Measurements from ENCODE around the gene PLEKHG7. TPM values are rescaled to one million over a fixed set of nuclear protein-coding genes. Genes with fewer than 3 reads are reported as not detected.

The PLEKHG7 gene
- total and polyA plus RNA-seq, 4 donors, result 0.08 to 0.28 (median 0.13) TPM

DNA sequence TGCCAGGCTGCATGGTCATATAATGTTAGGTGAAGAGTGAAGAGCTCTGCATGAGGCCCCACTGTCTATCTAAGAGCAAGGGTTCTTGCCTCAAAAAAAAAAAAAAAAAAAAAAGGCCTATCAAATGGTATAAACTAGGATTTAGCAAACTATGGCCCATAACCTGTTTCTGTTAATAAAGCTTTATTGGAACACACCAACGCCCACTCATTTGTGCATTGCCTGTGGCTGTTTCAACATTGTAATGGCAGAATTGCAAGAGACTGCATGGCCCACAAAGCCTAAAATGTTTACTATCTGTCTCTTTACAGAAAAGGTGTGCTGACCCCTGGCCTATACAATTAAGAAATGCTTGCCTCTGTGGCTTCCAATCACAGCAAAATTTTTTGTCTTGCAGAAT lies 12.8 kb downstream of the PLEKHG7 start:
- TF ChIP-seq FOXA2 (IDR thresholded peaks at IDR 0.05), result no peak
- Histone ChIP-seq H3K9ac (ENCODE audit: low read depth in 1 of 2, low read length in 2 of 2) (no peak overlapping the region), H3K27ac (ENCODE audit: low read depth in 1 of 2, low read length in 2 of 2) (no peak overlapping the region), H3K4me3 (ENCODE audit: low read depth in 1 of 3, low read length in 3 of 3) (no peak overlapping the region), H3K27me3 (ENCODE audit: control insufficient read depth in 4 of 4, insufficient read depth in 4 of 4, low read length in 3 of 4) (no peaks in the 10 kb centered on the region), H3K9me3 (ENCODE audit: control insufficient read depth in 4 of 4, low read length in 3 of 4) (no peaks in the 10 kb centered on the region), H3K36me3 (ENCODE audit: control insufficient read depth in 4 of 4, insufficient read depth in 3 of 4, low read depth in 1 of 4, low read length in 3 of 4) (no peaks in the 10 kb centered on the region), H3K4me1 (ENCODE audit: control insufficient read depth in 4 of 4, insufficient read depth in 4 of 4, low read length in 3 of 4) (no peaks in the 10 kb centered on the region)
- WGBS, result 3% methylated on average over 1 of the region's 1 CpG
- DNase-seq (ENCODE audit: low spot score), result no peak

DNA sequence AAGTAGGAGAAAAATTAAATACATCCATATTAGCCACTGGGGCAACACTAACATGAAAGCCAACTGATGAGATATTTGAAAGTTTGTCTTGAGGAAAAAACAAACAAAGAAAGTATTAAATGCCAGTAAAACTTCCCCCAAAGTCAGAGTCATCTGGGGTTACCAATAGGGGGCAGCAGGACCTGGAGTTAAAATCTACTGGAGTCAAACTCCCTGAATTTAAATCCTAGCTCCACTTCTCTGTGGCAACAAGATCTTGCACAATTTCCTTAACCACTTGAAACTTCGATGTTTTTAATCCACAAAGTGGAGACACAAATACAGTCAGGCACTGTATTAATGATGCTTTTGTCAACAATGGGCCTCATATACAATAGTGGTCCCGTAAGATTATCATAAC lies 14.4 kb downstream of the PLEKHG7 start:
- 66% methylated on average over 2 of the region's 2 CpGs for WGBS
- H3K27me3 ChIP-seq (ENCODE audit: control insufficient read depth in 4 of 4, insufficient read depth in 4 of 4, low read length in 3 of 4), result no peaks in the 10 kb centered on the region
- TF ChIP-seq FOXA2 (IDR thresholded peaks at IDR 0.05) (no peak), RAD21 (IDR thresholded peaks at IDR 0.05) (peak; percentile 30 to 39), JUND (IDR thresholded peaks at IDR 0.05) (no peak), EGR1 (IDR thresholded peaks at IDR 0.05; ENCODE audit: low read depth in 2 of 2) (no peak), HNF4A (conservative IDR thresholded peaks at IDR 0.05) (no peak), HNF4G (IDR thresholded peaks at IDR 0.05) (no peak), YY1 (IDR thresholded peaks at IDR 0.05) (no peak), FOXA1 (IDR thresholded peaks at IDR 0.05) (no peak), NR2F2 (IDR thresholded peaks at IDR 0.05) (no peak), RXRA (IDR thresholded peaks at IDR 0.05) (no peak), SP1 (IDR thresholded peaks at IDR 0.05) (no peak), TAF1 (conservative IDR thresholded peaks at IDR 0.05) (no peak)
- TF ChIP-seq, protein P1, sequence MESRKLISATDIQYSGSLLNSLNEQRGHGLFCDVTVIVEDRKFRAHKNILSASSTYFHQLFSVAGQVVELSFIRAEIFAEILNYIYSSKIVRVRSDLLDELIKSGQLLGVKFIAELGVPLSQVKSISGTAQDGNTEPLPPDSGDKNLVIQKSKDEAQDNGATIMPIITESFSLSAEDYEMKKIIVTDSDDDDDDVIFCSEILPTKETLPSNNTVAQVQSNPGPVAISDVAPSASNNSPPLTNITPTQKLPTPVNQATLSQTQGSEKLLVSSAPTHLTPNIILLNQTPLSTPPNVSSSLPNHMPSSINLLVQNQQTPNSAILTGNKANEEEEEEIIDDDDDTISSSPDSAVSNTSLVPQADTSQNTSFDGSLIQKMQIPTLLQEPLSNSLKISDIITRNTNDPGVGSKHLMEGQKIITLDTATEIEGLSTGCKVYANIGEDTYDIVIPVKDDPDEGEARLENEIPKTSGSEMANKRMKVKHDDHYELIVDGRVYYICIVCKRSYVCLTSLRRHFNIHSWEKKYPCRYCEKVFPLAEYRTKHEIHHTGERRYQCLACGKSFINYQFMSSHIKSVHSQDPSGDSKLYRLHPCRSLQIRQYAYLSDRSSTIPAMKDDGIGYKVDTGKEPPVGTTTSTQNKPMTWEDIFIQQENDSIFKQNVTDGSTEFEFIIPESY (IDR thresholded peaks at IDR 0.05), result no peak
- TF ChIP-seq, protein P2, sequence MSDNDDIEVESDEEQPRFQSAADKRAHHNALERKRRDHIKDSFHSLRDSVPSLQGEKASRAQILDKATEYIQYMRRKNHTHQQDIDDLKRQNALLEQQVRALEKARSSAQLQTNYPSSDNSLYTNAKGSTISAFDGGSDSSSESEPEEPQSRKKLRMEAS (IDR thresholded peaks at IDR 0.05), result no peak
- TF ChIP-seq, protein P3, sequence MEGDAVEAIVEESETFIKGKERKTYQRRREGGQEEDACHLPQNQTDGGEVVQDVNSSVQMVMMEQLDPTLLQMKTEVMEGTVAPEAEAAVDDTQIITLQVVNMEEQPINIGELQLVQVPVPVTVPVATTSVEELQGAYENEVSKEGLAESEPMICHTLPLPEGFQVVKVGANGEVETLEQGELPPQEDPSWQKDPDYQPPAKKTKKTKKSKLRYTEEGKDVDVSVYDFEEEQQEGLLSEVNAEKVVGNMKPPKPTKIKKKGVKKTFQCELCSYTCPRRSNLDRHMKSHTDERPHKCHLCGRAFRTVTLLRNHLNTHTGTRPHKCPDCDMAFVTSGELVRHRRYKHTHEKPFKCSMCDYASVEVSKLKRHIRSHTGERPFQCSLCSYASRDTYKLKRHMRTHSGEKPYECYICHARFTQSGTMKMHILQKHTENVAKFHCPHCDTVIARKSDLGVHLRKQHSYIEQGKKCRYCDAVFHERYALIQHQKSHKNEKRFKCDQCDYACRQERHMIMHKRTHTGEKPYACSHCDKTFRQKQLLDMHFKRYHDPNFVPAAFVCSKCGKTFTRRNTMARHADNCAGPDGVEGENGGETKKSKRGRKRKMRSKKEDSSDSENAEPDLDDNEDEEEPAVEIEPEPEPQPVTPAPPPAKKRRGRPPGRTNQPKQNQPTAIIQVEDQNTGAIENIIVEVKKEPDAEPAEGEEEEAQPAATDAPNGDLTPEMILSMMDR (IDR thresholded peaks at IDR 0.05; ENCODE audit: low read depth, low read length, missing input control), result peak; percentile 8
- TF ChIP-seq, protein P4, sequence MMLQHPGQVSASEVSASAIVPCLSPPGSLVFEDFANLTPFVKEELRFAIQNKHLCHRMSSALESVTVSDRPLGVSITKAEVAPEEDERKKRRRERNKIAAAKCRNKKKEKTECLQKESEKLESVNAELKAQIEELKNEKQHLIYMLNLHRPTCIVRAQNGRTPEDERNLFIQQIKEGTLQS (IDR thresholded peaks at IDR 0.05), result no peak
- no peak for DNase-seq (ENCODE audit: low spot score)
- H3K9ac ChIP-seq (ENCODE audit: low read depth in 1 of 2, low read length in 2 of 2), result no peak overlapping the region
- no peaks in the 10 kb centered on the region for H3K9me3 ChIP-seq (ENCODE audit: control insufficient read depth in 4 of 4, low read length in 3 of 4)
- H3K27ac ChIP-seq (ENCODE audit: low read depth in 1 of 2, low read length in 2 of 2), result no peak overlapping the region
- H3K4me1 ChIP-seq (ENCODE audit: control insufficient read depth in 4 of 4, insufficient read depth in 4 of 4, low read length in 3 of 4), result no peaks in the 10 kb centered on the region
- H3K36me3 ChIP-seq (ENCODE audit: control insufficient read depth in 4 of 4, insufficient read depth in 3 of 4, low read depth in 1 of 4, low read length in 3 of 4), result no peaks in the 10 kb centered on the region
- H3K4me3 ChIP-seq (ENCODE audit: low read depth in 1 of 3, low read length in 3 of 3), result no peak overlapping the region

DNA sequence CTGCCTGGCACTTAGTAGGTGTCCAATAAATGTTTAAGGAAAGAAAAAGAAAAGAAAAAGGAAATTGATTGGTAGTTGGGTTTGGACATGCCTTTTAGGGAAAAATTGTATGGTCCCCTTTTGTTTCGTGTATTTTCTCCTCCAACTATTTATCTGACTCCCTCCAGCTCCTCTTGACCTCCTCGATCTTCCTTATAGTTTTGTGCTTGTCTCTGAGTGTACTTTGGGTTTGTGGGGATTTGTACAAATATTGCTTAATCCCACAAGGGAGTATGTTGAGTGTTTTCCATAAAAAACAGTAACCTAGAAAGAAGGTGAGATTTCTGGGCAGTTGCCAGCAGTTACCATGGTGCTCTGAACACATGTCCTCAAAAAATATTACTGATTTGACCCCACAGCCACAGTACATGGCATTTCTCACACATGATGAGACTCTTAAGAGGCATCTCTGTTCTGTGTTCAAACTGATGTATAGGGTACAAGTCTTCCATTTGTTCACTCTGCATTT lies 15.7 kb downstream of the PLEKHG7 start:
- Histone ChIP-seq H3K9ac (ENCODE audit: low read depth in 1 of 2, low read length in 2 of 2) (no peak overlapping the region), H3K4me3 (ENCODE audit: low read depth in 1 of 3, low read length in 3 of 3) (no peak overlapping the region), H3K27me3 (ENCODE audit: control insufficient read depth in 4 of 4, insufficient read depth in 4 of 4, low read length in 3 of 4) (no peaks in the 10 kb centered on the region), H3K4me1 (ENCODE audit: control insufficient read depth in 4 of 4, insufficient read depth in 4 of 4, low read length in 3 of 4) (no peaks in the 10 kb centered on the region), H3K27ac (ENCODE audit: low read depth in 1 of 2, low read length in 2 of 2) (no peak overlapping the region), H3K36me3 (ENCODE audit: control insufficient read depth in 4 of 4, insufficient read depth in 3 of 4, low read depth in 1 of 4, low read length in 3 of 4) (no peaks in the 10 kb centered on the region), H3K9me3 (ENCODE audit: control insufficient read depth in 4 of 4, low read length in 3 of 4) (no peaks in the 10 kb centered on the region)
- no peak for TF ChIP-seq YY1 (IDR thresholded peaks at IDR 0.05)
- TF ChIP-seq, protein P4 (IDR thresholded peaks at IDR 0.05), result no peak
- TF ChIP-seq RAD21 (IDR thresholded peaks at IDR 0.05), result no peak
- no peak for TF ChIP-seq HNF4A (conservative IDR thresholded peaks at IDR 0.05)
- TF ChIP-seq SP1 (IDR thresholded peaks at IDR 0.05), result no peak
- TF ChIP-seq, protein P5, sequence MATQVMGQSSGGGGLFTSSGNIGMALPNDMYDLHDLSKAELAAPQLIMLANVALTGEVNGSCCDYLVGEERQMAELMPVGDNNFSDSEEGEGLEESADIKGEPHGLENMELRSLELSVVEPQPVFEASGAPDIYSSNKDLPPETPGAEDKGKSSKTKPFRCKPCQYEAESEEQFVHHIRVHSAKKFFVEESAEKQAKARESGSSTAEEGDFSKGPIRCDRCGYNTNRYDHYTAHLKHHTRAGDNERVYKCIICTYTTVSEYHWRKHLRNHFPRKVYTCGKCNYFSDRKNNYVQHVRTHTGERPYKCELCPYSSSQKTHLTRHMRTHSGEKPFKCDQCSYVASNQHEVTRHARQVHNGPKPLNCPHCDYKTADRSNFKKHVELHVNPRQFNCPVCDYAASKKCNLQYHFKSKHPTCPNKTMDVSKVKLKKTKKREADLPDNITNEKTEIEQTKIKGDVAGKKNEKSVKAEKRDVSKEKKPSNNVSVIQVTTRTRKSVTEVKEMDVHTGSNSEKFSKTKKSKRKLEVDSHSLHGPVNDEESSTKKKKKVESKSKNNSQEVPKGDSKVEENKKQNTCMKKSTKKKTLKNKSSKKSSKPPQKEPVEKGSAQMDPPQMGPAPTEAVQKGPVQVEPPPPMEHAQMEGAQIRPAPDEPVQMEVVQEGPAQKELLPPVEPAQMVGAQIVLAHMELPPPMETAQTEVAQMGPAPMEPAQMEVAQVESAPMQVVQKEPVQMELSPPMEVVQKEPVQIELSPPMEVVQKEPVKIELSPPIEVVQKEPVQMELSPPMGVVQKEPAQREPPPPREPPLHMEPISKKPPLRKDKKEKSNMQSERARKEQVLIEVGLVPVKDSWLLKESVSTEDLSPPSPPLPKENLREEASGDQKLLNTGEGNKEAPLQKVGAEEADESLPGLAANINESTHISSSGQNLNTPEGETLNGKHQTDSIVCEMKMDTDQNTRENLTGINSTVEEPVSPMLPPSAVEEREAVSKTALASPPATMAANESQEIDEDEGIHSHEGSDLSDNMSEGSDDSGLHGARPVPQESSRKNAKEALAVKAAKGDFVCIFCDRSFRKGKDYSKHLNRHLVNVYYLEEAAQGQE (IDR thresholded peaks at IDR 0.05), result no peak
- DNase-seq (ENCODE audit: low spot score), result no peak
- 61% methylated on average over 2 of the region's 2 CpGs for WGBS
